Measurements from ENCODE around the gene TOMT.

The TOMT gene

DNA sequence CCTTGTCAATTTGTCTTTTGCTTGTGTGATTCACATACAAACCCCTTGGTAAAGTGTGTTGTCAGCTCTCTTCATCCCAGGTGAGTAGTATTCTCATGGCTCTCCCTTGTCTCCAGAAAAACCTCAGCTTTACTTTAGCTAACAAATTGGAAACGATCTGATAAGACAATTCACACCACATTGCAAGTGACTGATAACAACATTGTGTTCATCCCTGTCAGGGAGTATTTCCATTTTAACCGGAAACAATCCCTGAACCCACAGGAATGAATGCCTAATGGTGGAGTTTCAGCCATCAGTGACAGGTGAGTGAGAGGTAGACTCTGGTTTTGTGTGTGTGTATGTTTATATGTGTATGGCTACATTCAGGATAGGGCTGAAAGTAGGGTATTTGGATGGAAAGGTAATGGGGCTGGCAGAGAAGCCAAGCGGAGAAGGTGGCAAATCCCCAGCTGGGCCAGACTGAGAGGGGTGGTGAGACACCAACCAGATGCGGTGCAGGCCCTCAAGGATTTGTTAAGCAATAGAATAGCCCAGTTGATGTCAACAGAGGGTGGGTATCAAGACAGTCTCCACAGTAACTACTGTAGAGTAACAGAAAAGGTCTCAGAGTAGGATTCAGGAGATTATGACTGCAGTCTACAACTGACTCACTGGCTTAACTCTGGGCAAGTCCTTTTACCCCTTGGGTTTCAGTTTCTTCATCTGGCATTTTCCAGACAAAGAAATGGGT, 17.5 kb upstream of the TOMT start:
- DNase-seq (ENCODE audit: low spot score), result no peak

DNA sequence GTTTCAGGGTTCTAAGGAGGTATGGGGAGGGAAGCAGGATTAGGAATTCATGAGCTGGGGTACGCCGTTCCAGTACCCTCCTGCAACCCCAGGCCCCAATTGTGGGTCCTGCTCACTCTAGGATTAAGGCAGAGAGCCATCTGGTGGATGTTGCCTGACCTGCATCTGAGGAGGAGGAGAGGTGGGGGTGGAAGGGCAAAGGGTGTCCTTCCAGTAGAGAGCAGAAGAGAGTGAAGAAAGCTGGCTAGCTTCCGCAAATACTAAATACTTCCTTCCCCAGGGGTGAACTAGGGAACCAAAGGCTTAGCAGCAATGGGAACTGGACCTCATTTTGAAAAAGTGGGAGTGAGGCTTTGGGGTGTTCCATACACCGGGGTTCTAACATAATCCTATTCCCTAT, 14.4 kb upstream of the TOMT start:
- DNase-seq (ENCODE audit: low spot score), result peak; percentile 66

- no peak for DNase-seq (ENCODE audit: low spot score)
Measured at GRCh38 chr11:72098741-72099140, 7.0 kb upstream of the TOMT start.

DNA sequence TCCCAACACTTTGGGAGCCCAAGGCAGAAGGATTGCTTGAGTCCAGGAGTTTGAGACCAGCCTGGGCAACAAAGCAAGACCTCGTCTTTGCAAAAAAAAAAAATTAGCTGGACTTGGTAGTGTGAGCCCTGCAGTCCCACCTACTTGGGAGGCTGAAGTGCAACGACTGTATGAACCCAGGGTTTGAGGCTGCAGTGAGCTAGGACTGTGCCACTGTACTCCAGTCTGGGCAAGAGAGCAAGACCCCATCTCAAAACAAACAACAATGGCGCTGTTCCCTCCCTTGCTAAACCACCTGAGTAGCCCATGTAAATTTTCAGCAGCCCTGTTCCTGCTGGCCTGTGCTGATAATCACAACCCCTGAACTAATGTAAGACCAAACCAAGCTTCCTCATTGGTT, 5.7 kb upstream of the TOMT start:
- DNase-seq (ENCODE audit: low spot score), result no peak

DNA sequence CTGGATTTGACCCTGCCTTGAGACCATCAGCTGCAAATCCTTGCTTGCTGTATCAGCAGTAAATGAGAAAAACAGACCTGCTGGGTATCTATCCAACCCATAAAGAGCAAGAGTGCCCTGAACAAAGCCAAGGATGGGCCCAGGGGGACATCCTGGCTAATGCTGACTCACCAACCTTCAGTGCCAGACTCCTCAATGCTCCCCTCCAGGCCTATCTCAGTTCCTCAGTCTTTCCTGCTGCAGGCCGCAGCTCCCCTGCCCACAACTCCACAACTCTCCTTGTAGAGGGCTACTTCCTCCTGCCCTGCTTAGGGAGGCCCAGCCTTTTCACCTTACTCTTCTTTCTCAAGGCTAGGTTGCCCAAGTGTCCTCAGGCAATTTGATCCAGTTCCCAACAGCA, 5.3 kb upstream of the TOMT start:
- DNase-seq (ENCODE audit: low spot score), result no peak

- no peak for DNase-seq (ENCODE audit: low spot score)
Measured at GRCh38 chr11:72102162-72102561, 3.6 kb upstream of the TOMT start.

DNA sequence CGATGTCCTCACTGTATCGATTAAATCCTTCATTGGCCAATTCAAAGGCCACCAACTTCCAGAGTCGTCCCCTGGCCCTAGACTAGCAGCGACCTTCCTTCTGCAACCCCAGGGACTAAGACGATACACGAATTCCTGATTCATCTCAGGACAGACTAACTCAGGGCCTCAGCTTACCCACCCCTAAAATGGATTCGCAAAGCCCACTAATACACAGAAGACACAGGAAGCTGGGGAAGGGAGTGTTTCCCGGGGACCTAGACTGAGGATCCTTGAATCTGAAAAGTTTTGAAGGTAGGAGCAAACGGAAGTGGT, 3.1 kb upstream of the TOMT start:
- DNase-seq (ENCODE audit: low spot score), result no peak

GRCh38 chr11:72102946-72103753, 2.6 kb upstream of the TOMT start, which contains the start of gene LAMTOR1:
TSS of gene LAMTOR1 (minus strand) at chr11:72103297. CDS start at chr11:72103224, 73 bp downstream.
- DNase-seq (ENCODE audit: low spot score), result peak; percentile 88

DNA sequence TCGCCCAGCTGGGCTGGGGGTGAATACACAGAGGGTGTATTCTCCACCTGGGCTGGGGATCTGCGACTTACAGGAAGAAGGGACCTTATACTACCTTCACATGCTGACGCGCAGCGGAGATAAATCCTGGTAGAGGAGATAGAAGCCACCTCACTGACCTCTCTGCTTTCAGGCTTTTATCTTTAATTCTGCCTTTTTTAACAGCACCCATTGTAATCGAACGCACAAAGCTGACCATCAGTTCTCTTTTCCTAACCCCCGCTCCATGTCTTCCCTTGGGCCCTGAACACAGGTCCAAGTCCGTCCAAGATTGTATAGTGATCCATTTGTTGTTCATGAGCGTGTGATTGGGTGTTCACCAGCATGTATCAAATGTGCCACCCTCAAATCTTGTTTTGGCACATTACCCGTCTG, 2.0 kb upstream of the TOMT start:
- DNase-seq (ENCODE audit: low spot score), result no peak

- DNase-seq (ENCODE audit: low spot score), result no peak
Measured at GRCh38 chr11:72111300-72112142, 5.8 kb downstream of the TOMT start.

DNA sequence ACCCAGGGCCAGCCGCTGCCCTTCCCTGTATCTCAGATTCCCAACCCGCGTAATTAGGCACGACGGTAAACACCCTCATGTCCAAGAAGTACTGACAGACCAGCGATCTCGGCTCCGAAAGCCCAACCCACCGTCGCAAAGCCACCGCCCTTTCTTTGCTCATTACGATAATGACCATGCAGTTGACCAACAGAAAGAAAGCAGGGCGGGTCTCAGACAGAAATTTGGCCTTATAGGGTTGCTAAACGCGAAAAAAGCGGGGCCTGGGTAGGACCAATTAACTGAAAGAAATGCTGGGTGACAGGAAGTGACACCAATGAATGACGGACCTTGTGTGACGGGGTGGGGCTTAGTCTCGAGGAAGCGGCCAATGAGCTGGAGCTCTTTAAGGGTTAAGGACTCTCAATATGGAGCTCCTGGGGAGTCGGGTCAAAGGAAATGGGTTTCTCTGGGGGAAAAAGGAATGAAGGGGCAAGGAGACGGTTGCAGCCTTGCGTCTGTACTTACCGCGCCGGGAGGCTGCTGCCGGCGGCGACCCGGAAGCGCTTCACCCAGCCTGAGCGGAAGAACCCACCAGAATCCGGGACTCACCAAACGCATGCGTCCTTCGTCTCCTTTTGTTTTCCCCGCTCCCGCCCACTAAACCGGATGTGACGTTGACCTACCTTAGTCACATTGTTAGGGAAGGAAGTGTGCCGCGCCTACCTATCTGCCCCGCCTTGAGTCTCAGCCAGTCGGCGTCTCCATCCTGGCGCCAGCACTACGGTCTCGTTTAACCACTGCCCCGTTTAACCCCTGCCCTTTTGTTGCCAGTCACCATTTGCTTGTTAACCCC, 6.6 kb downstream of the TOMT start, which contains the start of gene ANAPC15:
Gene ANAPC15 (minus strand): TSS at position 553 of the 835 bp plus-strand sequence. CDS start 1,419 bp downstream, outside the sequence.
- peak; percentile 71 for DNase-seq (ENCODE audit: low spot score)

GRCh38 chr11:72112978-72113808, 7.5 kb downstream of the TOMT start:
- no peak for DNase-seq (ENCODE audit: low spot score)

GRCh38 chr11:72114570-72114969, 8.8 kb downstream of the TOMT start:
- no peak for DNase-seq (ENCODE audit: low spot score)

- DNase-seq (ENCODE audit: low spot score), result no peak
Measured at GRCh38 chr11:72116019-72116755, 10.5 kb downstream of the TOMT start.

DNA sequence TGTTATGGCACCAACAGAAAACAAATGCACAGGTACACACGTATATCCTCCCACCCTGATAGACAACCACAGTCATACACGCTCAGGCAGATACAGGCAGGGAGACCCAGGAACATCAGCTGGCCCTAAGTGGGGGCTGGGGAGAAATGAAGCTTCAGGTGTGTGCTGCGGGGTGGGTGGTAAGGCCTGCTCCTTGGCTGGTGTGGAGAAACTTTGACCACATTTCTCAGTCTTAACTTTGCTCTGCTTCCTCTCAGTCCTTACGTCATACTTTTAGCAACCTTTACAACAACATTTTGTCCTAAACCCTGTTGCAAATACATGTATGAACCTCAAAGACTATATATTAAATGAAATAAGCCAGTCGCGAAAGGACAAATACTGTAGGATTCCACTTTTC, 13.5 kb downstream of the TOMT start:
- DNase-seq (ENCODE audit: low spot score), result no peak

DNA sequence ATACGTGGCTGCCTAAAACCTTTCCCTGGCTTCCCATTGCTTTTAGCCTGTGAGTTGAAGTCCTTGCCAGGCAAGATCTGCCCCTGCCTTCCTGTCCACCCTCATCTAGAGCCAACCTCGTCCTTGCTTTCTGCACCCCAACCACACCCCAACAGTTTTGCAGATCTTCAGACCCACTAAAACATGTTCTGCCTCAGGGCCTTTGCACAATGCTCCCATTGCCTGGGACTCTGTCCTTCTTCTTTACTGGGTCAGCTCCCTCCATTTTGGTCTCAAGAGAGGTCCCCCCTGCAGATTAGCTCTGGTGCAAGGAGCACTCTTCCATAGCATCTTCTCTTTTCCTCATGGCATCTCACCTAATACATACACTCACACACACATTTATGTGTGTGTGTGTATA, 15.2 kb downstream of the TOMT start:
- DNase-seq (ENCODE audit: low spot score), result no peak

- DNase-seq (ENCODE audit: low spot score), result no peak
Measured at GRCh38 chr11:72122607-72123006, 16.9 kb downstream of the TOMT start.

- DNase-seq (ENCODE audit: low spot score), result no peak
Measured at GRCh38 chr11:72123117-72123653, 17.5 kb downstream of the TOMT start.

- DNase-seq (ENCODE audit: low spot score), result no peak
Measured at GRCh38 chr11:72124046-72124445, 18.3 kb downstream of the TOMT start.

GRCh38 chr11:72125956-72126355, 20.2 kb downstream of the TOMT start:
- no peak for DNase-seq (ENCODE audit: low spot score)

All from HuH-7 (cell line).